Ascending aorta (tissue), 2 donors: ENCODE measurements around the gene METTL16. TPM values are rescaled to one million over a fixed set of nuclear protein-coding genes. Genes with fewer than 3 reads are reported as not detected.
"Not testable (repeated sequence)": the region's sequence is repeated elsewhere in the genome, so short reads cannot be mapped to it uniquely, and the experiment has no call there.

Experiments used
- DNase-seq, 2 donors: peaks; one replicate each; pipeline ENCODE4 v3.0.0-alpha.2; 2019; ENCODE audit warnings: low spot score in 2 of 2
- H3K27ac ChIP-seq, 2 donors: fragments of 200-600 bp; sonication (generic); one replicate each; pipeline ENCODE4 v1.5.1; 2016 to 2017; ENCODE audit warnings: mild to moderate bottlenecking in 1 of 2
- H3K27me3 ChIP-seq: fragments of 200-600 bp; sonication (generic); one replicate; pipeline ENCODE4 v1.5.1; 2017
- H3K36me3 ChIP-seq, 2 donors: fragments of 200-600 bp; sonication (generic); one replicate each; pipeline ENCODE4 v1.5.1; 2016
- H3K4me1 ChIP-seq, 2 donors: fragments of 200-600 bp; sonication (generic); one replicate each; pipeline ENCODE4 v1.5.1; 2016 to 2017; ENCODE audit warnings: mild to moderate bottlenecking in 1 of 2
- H3K4me3 ChIP-seq, 2 donors: fragments of 200-600 bp; sonication (generic); one replicate each; pipeline ENCODE4 v1.5.1; 2016 to 2017; ENCODE audit warnings: mild to moderate bottlenecking in 1 of 2
- H3K9me3 ChIP-seq, 2 donors: fragments of 200-600 bp; sonication (generic); one replicate each; pipeline ENCODE4 v1.5.1; 2016
- intact Hi-C: fragments of 100-400 bp; cut with DNase I; formaldehyde crosslinking; loops from one replicate; pipeline ENCODE4 v1.15.1; 2023
- total RNA-seq: library from RNA; depleted of rRNA; stranded (reverse); fragments of >200 nt; gene quantifications from one replicate; pipeline ENCODE4 v1.1.0, GENCODE V29; 2016
- TF ChIP-seq, protein P1 (sequence below), 3 experiments: fragments of 200-600 bp in 2 of 3; fragments of 450-650 bp in 1 of 3; sonication (generic) in 2 of 3; IDR thresholded peaks; one replicate each; pipeline ENCODE4 v1.5.1; 2016 to 2019; ENCODE audit warnings: antibody characterized with exemption in 3 of 3, mild to moderate bottlenecking in 1 of 3, moderate library complexity in 1 of 3

The METTL16 gene
- total RNA-seq, 1 donor from 2014 or later = 15.3 TPM

DNA sequence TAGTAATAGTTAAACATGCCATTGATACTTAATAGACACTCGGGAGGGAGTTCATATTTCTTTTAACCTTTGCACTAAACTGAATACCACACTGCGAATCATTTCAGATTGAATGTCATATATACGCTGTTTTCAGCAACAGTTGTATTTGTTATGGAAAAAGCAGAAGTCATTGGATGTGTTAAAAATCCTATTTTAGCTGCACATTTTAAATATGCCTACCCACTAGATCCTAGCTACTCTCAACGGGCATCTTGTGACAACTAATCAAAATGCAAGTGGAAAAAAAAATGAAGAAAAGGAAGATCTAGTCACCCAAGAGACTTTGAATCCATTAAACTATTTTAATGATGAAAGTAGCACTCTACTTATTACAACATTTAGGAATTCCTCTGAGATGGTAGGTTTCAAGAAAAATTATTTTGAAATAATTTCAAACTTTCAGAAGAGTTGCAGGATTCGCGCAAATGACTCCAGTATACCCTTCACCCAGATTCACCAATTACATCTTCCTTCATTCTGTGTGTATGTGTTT lies 59.4 kb downstream of the METTL16 start:
- intact Hi-C loops = no loop called here
- no peak for DNase-seq
- TF ChIP-seq, protein P1, sequence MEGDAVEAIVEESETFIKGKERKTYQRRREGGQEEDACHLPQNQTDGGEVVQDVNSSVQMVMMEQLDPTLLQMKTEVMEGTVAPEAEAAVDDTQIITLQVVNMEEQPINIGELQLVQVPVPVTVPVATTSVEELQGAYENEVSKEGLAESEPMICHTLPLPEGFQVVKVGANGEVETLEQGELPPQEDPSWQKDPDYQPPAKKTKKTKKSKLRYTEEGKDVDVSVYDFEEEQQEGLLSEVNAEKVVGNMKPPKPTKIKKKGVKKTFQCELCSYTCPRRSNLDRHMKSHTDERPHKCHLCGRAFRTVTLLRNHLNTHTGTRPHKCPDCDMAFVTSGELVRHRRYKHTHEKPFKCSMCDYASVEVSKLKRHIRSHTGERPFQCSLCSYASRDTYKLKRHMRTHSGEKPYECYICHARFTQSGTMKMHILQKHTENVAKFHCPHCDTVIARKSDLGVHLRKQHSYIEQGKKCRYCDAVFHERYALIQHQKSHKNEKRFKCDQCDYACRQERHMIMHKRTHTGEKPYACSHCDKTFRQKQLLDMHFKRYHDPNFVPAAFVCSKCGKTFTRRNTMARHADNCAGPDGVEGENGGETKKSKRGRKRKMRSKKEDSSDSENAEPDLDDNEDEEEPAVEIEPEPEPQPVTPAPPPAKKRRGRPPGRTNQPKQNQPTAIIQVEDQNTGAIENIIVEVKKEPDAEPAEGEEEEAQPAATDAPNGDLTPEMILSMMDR (IDR thresholded peaks at IDR 0.05) = no peak
- Histone ChIP-seq H3K36me3 (peaks cover 5 to 15% of the 10 kb centered on the region in 2 donors), H3K27ac (no peak overlapping the region), H3K4me1 (no peaks in the 10 kb centered on the region), H3K27me3 (no peaks in the 10 kb centered on the region), H3K4me3 (no peak overlapping the region), H3K9me3 (no peaks in the 10 kb centered on the region)

DNA sequence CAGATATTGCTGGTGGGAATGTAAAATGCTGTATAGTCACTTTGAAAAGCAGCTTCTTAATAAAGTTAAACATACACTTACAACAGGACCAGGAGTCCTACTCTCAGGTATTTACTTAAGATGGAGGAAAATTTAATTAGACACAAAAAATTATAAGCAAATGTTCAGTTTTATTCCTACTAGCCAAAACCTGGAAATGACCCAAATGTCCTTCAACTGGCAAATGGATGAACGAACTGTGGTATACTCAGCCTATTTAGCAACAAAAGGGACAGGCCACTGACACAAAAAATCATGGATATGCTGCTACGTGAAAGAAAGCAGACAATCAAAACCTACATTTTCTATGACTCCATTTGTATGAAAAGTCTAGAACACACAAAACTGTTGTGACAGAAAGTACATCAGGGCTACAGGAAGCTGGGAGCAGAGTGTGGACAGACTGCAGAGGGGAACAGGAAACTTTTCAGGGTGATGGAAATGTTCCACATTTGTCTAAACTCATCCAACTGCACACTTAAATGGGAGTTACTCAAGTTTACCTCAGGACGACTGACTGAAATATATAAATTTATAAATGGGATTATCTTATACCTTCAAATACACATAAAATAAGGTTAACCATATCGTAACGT lies 61.6 kb downstream of the METTL16 start:
- Histone ChIP-seq H3K4me1 (no peaks in the 10 kb centered on the region), H3K4me3 (no peak overlapping the region), H3K27me3 (no peaks in the 10 kb centered on the region), H3K9me3 (no peaks in the 10 kb centered on the region), H3K27ac (no peak overlapping the region), H3K36me3 (peaks cover 0 to under 1% of the 10 kb centered on the region in 2 donors)
- DNase-seq = no peak
- intact Hi-C loops = no loop called here
- TF ChIP-seq, protein P1 (IDR thresholded peaks at IDR 0.05) = no peak

- no peaks in the 10 kb centered on the region for H3K27me3 ChIP-seq
- no peaks in the 10 kb centered on the region for H3K4me1 ChIP-seq
- H3K9me3 ChIP-seq = no peaks in the 10 kb centered on the region
- TF ChIP-seq, protein P1 (IDR thresholded peaks at IDR 0.05) = no peak
- no peak overlapping the region for H3K27ac ChIP-seq
- no peak overlapping the region for H3K4me3 ChIP-seq
- intact Hi-C loops = no loop called here
- no peak for DNase-seq
- no peaks in the 10 kb centered on the region for H3K36me3 ChIP-seq
Measured at GRCh38 chr17:2449486-2449885, 62.2 kb downstream of the METTL16 start.

- H3K27me3 ChIP-seq, DNase-seq, H3K4me3 ChIP-seq, H3K4me1 ChIP-seq, H3K9me3 ChIP-seq, intact Hi-C loops, H3K36me3 ChIP-seq, H3K27ac ChIP-seq: not testable (repeated sequence)
Measured at GRCh38 chr17:2447479-2447878, 64.2 kb downstream of the METTL16 start.

DNA sequence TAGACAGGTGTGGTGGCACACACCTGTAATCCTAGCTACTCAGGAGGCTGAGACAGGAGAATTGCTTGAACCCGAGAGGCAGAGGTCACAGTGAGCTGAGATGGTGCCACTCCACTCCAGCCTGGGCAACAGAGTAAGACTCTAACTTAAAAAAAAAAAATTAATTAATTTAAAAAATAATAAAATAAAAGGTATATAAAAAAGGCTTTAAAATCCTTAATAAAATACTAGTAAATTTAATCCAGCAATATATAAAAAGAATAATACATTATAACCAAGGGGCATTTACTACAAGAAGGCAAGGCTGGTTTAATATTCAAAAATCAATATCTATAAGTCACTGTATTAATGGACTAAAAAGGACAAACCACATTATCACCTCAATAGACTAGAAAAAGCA lies 66.0 kb downstream of the METTL16 start:
- Histone ChIP-seq H3K27ac (no peak overlapping the region), H3K36me3 (peaks cover 0 to 3% of the 10 kb centered on the region in 2 donors), H3K4me3 (no peak overlapping the region), H3K4me1 (no peaks in the 10 kb centered on the region), H3K9me3 (no peaks in the 10 kb centered on the region), H3K27me3 (no peaks in the 10 kb centered on the region)
- intact Hi-C loops = no loop called here
- no peak for DNase-seq
- TF ChIP-seq, protein P1 (IDR thresholded peaks at IDR 0.05) = no peak

- H3K9me3 ChIP-seq = no peaks in the 10 kb centered on the region
- TF ChIP-seq, protein P1 (IDR thresholded peaks at IDR 0.05) = no peak
- intact Hi-C loops = no loop called here
- H3K36me3 ChIP-seq = peaks cover 0 to 3% of the 10 kb centered on the region in 2 donors
- H3K27ac ChIP-seq = no peak overlapping the region
- no peaks in the 10 kb centered on the region for H3K27me3 ChIP-seq
- H3K4me3 ChIP-seq = no peak overlapping the region
- DNase-seq = no peak
- H3K4me1 ChIP-seq = no peaks in the 10 kb centered on the region
Measured at GRCh38 chr17:2444382-2444781, 67.3 kb downstream of the METTL16 start.
